GM12874 (cell line): ENCODE data around the gene MAD1L1.

Source experiments
- CTCF ChIP-seq: IDR thresholded peaks from 2 replicates; pipeline ENCODE4 v1.5.1; 2011; ENCODE audit warnings: low read depth, mild to moderate bottlenecking, control low read depth, low read length, moderate library complexity; ENCODE audit not compliant: insufficient read depth

The MAD1L1 gene

GRCh38 chr7:2245883-2246675, 13.3 kb upstream of the MAD1L1 start:
- no peak for TF ChIP-seq CTCF

GRCh38 chr7:2244404-2244995, 11.8 kb upstream of the MAD1L1 start:
- TF ChIP-seq CTCF = no peak

- TF ChIP-seq CTCF = no peak
Measured at GRCh38 chr7:2243458-2243857, 10.7 kb upstream of the MAD1L1 start.

GRCh38 chr7:2242541-2243429, 10.0 kb upstream of the MAD1L1 start:
- no peak for TF ChIP-seq CTCF

GRCh38 chr7:2241580-2242540, 9.1 kb upstream of the MAD1L1 start, which contains the start of the genes MRM2 and NUDT1:
Gene MRM2, minus strand, starts transcription at chr7:2242205. Its CDS starts 36 bp downstream, at chr7:2242169.
Gene NUDT1, plus strand, starts transcription at chr7:2242226. Its CDS starts 2,349 bp downstream, at chr7:2244575.
- TF ChIP-seq CTCF = no peak

GRCh38 chr7:2239242-2239641, 6.5 kb upstream of the MAD1L1 start:
- TF ChIP-seq CTCF = no peak
